HG02588 (cell line): ENCODE measurements around the gene MBD5.

Experiments used
- ATAC-seq: cut with Tn5 transposase; IDR thresholded peaks from one replicate; pipeline ENCODE4 v1.9.1; 2021; ENCODE audit warnings: mild to moderate bottlenecking, moderate library complexity; ENCODE audit not compliant: unreplicated experiment

MBD5 gene

DNA sequence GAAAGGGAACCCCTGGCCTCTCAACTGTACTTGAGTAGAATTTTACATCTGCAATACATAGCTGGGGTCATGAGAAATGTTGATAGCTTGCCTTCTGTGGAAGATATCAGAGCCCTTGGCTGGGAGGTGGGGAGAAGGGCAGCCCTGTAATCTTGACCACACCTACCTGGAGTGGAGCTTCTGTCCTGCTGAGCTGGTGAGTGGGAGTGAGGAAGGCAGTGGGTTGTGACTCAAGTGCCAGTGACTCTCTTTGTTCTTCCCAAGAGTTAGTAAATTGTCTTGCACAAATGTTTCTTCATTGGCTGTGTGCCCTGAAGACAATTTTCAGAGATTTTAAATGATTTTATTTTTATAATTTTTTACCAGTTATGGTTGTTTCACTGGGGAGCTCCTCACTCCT is 277.3 kb downstream of the MBD5 start:
- no peak for ATAC-seq

DNA sequence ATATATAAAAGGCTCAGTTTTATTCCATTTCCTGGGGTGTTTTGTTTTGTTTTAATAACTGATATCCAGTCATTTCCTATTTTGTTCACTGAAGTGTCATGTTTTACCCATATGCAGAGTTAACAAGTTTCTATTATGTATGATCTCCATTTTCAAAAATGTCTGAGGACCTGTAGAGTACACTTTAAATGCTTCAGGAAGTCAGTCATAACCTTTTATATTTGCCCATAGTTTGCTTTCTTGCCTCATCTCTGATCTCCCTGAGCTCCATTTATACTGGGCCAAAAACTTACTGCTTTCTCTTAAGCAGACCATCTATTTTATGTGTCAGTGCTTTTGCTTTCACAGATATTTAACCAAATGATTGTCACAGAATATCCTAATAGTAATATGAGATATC is 278.7 kb downstream of the MBD5 start:
- no peak for ATAC-seq

DNA sequence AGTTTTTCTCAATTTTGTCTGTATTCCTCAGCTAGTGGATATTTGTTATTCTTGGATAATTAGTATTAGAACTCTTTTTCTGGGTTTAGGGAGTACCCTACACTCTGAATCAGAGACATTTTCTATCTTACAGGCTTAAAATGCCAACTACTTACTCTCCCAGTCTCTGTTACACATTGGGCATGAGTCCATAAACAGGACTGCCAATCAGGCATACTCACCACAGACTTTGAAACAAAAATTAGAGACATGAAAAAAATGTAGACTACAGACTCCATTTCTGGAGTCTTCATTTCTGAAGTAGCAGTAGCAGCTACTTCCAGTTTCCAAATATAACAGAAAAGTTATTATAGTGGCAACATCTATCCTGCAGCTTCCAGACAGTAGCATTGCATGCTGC is 279.7 kb downstream of the MBD5 start:
- ATAC-seq, result no peak

DNA sequence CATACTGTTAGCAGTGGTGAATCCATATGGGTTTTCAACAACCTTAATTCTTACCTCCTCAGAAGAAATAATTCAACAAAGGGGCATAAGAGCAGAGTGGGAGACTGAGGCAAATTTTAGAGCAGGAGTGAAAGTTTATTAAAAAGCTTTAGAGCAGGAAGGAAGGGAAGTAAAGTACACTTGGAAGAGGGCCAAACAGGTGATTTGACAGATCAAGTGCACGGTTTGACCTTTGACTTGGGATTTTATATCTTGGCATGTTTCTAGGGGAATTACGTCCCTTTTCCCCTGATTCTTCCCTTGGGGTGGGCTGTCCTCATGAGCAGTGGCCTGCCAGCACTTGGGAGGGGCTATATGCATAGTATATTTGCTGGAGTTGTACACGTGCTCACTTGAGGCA is 280.5 kb downstream of the MBD5 start:
- no peak for ATAC-seq

DNA sequence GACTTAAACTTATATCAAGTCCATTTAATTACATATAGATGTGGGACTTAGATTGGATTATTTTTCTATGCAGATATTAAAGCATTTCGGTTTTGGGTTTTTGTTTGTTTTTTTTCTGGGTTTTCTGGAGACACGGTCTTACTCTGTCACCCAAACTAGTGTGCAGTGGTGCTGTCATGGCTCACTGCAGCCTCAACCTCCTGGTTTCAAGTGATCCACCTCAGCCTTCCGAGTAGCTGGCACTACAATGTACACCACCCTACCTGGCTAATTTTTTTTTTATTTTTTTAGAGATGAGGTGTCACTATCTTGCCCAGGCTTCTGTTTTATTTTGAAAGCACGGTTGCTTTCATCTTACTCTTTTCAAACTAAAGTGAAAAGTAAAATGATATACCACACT is 281.6 kb downstream of the MBD5 start:
- ATAC-seq, result no peak

- ATAC-seq, result no peak
These were observed 282.3 kb downstream of the MBD5 start for GRCh38 chr2:148303161-148303560.

DNA sequence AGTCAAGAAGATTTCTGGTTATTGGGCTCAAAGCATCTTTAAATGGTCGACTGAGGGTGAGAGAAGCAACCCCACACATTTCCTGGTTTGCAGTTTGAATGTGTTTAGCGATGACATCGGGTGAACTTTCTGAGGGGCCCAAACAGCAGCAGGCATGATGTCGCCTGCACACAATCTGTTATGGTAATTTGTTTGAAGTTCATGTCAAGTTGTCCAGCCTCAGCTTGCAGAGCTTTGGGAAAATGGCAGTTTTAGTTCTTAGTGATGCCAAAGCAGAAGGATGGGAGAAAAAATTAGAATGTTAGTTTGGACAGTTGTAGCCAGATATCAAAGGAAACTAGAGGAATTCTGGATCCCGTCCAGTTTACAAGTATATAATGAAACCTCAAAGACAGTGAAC is 284.6 kb downstream of the MBD5 start:
- ATAC-seq, result no peak

DNA sequence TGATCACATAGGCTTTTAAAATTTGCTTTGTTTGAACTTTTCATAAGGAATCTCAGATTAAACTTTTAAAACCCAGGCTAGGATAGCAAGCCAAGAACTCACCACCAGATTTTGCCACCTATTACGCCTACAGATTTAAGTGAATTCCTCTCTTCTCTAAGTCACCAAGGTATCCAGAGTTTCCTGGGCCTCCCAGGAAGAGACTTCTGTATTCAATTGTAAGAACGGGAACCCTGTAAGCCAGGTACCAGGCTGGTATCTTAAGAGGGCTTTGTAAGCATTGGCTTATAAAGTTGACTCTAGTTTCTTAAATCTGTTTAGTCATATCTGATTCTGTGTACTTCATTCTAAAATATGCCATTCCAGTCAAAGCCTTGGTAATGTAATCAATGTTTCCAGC is 285.1 kb downstream of the MBD5 start:
- ATAC-seq, result no peak

DNA sequence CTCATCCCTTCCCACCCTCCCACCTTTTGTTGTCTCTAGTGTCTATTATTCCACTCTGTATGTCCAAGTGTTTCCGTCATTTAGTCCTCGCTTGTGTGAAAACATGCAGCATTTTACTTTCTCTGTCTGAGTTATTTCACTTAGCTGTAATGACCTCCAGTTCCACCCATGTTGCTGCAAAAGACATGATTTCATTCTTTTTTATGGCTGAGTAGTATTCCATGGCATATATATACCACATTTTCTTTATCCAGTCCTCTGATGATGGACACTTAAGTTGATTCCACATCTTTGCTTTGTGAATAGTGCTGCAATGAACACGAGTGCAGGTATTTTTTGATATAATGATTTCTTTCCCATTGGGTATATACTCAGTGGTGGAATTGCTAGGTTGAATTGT is 296.7 kb downstream of the MBD5 start:
- ATAC-seq, result no peak

DNA sequence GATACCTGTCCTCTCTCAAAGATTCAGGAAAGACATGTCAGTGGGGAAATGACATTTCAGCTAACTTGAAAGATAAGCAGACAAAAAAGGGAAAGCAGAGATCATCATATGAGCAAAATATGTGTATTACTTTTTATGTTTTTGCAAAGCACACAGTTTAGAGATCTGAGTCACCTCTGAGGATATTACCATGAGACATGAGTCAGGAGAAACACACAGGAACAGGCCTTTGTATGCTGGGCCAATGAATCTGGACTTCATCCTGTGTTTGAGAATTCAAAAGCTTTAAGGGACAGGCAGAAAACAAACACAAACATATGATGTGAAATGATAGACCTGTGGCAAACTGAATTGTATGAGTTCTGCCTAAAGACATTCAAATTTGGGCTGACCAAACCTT is 317.6 kb downstream of the MBD5 start:
- no peak for ATAC-seq

- ATAC-seq, result no peak
These were observed 321.2 kb downstream of the MBD5 start for GRCh38 chr2:148342086-148342485.

DNA sequence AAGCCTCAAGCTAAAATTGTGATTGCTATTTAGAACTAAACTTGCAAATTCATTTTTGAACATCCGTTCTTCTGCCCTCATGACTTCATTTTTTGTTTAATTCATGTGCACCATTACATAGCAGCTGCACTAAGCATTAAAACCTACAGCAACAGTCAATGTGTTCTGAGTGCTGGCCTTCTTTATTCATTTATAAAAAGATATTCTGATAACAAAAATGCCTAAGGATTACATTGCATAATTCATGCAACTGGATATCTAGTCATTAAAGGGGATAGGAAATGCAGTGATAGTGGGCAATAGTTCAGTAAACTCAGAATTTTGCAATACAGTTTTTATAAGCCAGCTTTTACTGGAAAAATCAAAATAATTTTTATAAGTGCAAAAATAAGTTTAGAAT is 329.3 kb downstream of the MBD5 start:
- no peak for ATAC-seq

DNA sequence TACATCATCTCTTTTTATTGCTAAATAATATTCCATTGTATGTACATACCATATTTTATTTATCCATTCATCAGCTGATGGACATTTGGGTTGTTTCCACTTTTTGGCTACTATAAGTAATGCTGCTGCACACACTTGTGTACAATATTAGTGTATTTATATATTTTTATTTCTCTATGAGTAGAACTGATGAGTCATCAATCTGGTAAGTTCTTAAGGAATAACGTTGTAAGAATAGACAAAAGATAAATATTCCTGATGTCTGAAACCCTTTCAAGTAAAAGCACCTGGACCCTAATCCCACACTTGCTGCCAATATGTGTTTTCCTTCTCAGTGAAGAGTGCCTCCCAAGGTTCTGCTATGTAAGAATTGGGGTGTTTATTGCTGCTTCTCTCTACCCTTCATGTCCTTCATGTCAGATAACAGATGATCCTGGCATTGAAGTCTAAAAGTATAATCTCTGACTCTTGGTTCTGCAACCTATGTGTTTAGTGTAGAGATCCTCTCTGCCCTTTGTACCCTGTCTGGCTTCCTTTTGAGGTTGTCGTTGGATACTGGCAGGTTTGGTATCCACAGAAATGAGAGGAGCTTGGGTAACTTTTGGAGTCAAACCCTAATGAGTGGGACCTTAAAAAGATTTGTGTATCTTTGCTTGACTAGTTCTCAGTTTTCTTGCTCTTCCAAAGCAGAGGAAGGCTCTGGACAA is 330.7 kb downstream of the MBD5 start:
- ATAC-seq, result no peak

- no peak for ATAC-seq
These were observed 337.5 kb downstream of the MBD5 start for GRCh38 chr2:148358375-148358774.

DNA sequence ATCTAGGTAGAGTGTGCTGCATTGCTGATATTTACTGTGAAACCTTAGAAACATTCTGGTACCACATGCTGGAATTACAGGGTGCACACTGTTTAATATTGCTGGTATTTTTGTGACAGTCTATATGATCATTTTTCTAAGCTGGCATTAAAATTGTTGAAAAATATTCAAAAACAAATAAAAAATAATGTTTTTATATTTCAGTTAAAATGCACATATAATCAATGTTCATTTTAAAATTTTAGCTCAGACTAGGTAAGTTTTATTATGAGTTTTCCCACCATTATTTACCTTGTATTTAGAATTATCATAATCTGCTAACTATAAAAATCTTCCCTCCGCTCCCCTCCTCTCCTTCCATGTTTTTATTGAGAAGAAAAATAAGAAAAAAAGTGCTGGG is 339.8 kb downstream of the MBD5 start:
- ATAC-seq, result no peak

- no peak for ATAC-seq
These were observed 341.4 kb downstream of the MBD5 start for GRCh38 chr2:148362144-148362796.

DNA sequence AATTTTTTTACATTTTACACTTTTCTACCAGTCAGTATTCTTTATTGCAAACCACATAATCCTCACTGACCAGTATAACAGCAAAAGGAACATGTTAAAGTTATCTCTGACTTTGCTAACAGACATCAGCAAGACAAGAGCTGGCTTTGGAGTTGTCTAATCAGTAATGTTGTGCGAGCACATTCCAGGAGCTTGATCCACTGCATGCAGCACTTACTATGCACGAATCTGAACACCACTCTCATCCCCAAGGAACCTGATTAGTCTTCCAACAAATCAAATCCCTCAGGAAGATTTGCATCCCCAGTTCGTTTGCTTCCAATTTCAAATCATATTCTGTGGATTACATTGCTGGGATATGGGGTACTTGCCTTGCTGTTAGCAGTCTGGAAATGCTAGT is 354.3 kb downstream of the MBD5 start:
- ATAC-seq, result no peak

- no peak for ATAC-seq
These were observed 370.4 kb downstream of the MBD5 start for GRCh38 chr2:148391324-148391723.

GRCh38 chr2:148402786-148403185 is 381.9 kb downstream of the MBD5 start:
- no peak for ATAC-seq

GRCh38 chr2:148410899-148411298 is 390.0 kb downstream of the MBD5 start:
- ATAC-seq, result no peak

DNA sequence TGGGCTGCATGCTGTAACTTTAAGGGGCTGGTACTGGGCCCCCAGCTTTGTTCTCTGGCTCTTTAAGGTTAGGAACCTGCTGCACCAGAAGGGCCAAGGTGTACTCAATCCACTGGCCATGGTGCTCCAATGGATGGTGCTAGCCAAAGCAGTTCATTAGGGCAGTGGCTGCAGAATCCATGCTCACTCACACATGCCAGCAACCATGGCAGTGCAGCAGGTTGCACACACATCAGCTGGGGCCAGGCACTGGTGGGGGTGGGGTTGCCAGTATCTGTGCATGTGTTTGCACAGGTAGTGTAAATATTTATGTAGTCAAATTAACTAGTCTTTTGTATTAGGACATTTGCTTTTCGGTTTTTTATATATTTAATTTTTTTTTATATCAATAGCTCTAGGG is 395.4 kb downstream of the MBD5 start:
- ATAC-seq, result no peak

GRCh38 chr2:148430101-148430500 is 409.2 kb downstream of the MBD5 start:
- no peak for ATAC-seq

- no peak for ATAC-seq
These were observed 427.0 kb downstream of the MBD5 start for GRCh38 chr2:148447877-148448276.
